IPS-15b (cell line): ENCODE results near the gene ZC3H18.

ENCODE experiments used
- H3K27me3 ChIP-seq: one replicate; pipeline ENCODE4 v1.6.1; 2013; ENCODE audit warnings: low read length; ENCODE audit not compliant: control insufficient read depth, insufficient read depth
- H3K36me3 ChIP-seq: one replicate; pipeline ENCODE4 v1.6.1; 2013; ENCODE audit warnings: low read length; ENCODE audit not compliant: control insufficient read depth, insufficient read depth
- H3K4me1 ChIP-seq: one replicate; pipeline ENCODE4 v1.6.1; 2013; ENCODE audit warnings: mild to moderate bottlenecking, low read length; ENCODE audit not compliant: control insufficient read depth, insufficient read depth
- H3K4me3 ChIP-seq: one replicate; pipeline ENCODE4 v1.5.1; 2013; ENCODE audit warnings: low read depth, low read length
- H3K9ac ChIP-seq: one replicate; pipeline ENCODE4 v1.6.1; 2013; ENCODE audit warnings: low read depth, mild to moderate bottlenecking, low read length
- H3K9me3 ChIP-seq: one replicate; pipeline ENCODE4 v1.6.1; 2013; ENCODE audit warnings: mild to moderate bottlenecking, low read length; ENCODE audit not compliant: control insufficient read depth, insufficient read depth

The ZC3H18 gene

GRCh38 chr16:88534638-88535190, 35.5 kb upstream of the ZC3H18 start:
- peaks cover 6% of the 10 kb centered on the region for H3K36me3 ChIP-seq
- no peak overlapping the region for H3K9ac ChIP-seq
- no peaks in the 10 kb centered on the region for H3K27me3 ChIP-seq
- peaks cover 2% of the 10 kb centered on the region for H3K4me1 ChIP-seq
- H3K9me3 ChIP-seq = no peaks in the 10 kb centered on the region
- H3K4me3 ChIP-seq = peak overlapping the region; percentile 48

- Histone ChIP-seq H3K36me3 (peaks cover 5% of the 10 kb centered on the region), H3K9ac (no peak overlapping the region), H3K27me3 (no peaks in the 10 kb centered on the region), H3K4me3 (peak overlapping the region; percentile 48), H3K4me1 (peaks cover 2% of the 10 kb centered on the region), H3K9me3 (no peaks in the 10 kb centered on the region)
These were observed 34.9 kb upstream of the ZC3H18 start for GRCh38 chr16:88535191-88535856.

GRCh38 chr16:88535857-88536222, 34.4 kb upstream of the ZC3H18 start:
- no peak overlapping the region for H3K4me3 ChIP-seq
- H3K36me3 ChIP-seq = peaks cover 5% of the 10 kb centered on the region
- H3K9me3 ChIP-seq = no peaks in the 10 kb centered on the region
- no peak overlapping the region for H3K9ac ChIP-seq
- H3K27me3 ChIP-seq = no peaks in the 10 kb centered on the region
- H3K4me1 ChIP-seq = peaks cover 2% of the 10 kb centered on the region

- H3K4me3 ChIP-seq = no peak overlapping the region
- H3K27me3 ChIP-seq = no peaks in the 10 kb centered on the region
- H3K36me3 ChIP-seq = peaks cover 5% of the 10 kb centered on the region
- H3K9me3 ChIP-seq = no peaks in the 10 kb centered on the region
- peaks cover 3% of the 10 kb centered on the region for H3K4me1 ChIP-seq
- H3K9ac ChIP-seq = no peak overlapping the region
These were observed 33.7 kb upstream of the ZC3H18 start for GRCh38 chr16:88536510-88536909.

GRCh38 chr16:88536971-88537751, 33.0 kb upstream of the ZC3H18 start:
- Histone ChIP-seq H3K9me3 (no peaks in the 10 kb centered on the region), H3K4me3 (no peak overlapping the region), H3K27me3 (no peaks in the 10 kb centered on the region), H3K9ac (no peak overlapping the region), H3K4me1 (peaks cover 3% of the 10 kb centered on the region), H3K36me3 (peaks cover 2% of the 10 kb centered on the region)

GRCh38 chr16:88537859-88538258, 32.3 kb upstream of the ZC3H18 start:
- H3K4me3 ChIP-seq = no peak overlapping the region
- H3K27me3 ChIP-seq = no peaks in the 10 kb centered on the region
- H3K36me3 ChIP-seq = peaks cover 2% of the 10 kb centered on the region
- peaks cover 3% of the 10 kb centered on the region for H3K4me1 ChIP-seq
- H3K9me3 ChIP-seq = peaks cover 1% of the 10 kb centered on the region
- no peak overlapping the region for H3K9ac ChIP-seq

- Histone ChIP-seq H3K9ac (no peak overlapping the region), H3K4me3 (no peak overlapping the region), H3K9me3 (peaks cover 5% of the 10 kb centered on the region), H3K4me1 (peaks cover 3% of the 10 kb centered on the region), H3K36me3 (peaks cover 2% of the 10 kb centered on the region), H3K27me3 (no peaks in the 10 kb centered on the region)
These were observed 31.7 kb upstream of the ZC3H18 start for GRCh38 chr16:88538366-88539060.

- Histone ChIP-seq H3K4me1 (peaks cover 3% of the 10 kb centered on the region), H3K9ac (no peak overlapping the region), H3K4me3 (no peak overlapping the region), H3K36me3 (peaks cover 2% of the 10 kb centered on the region), H3K9me3 (peaks cover 6% of the 10 kb centered on the region), H3K27me3 (no peaks in the 10 kb centered on the region)
These were observed 30.9 kb upstream of the ZC3H18 start for GRCh38 chr16:88539261-88539651.

GRCh38 chr16:88539652-88540345, 30.4 kb upstream of the ZC3H18 start:
- Histone ChIP-seq H3K4me1 (peaks cover 3% of the 10 kb centered on the region), H3K9ac (no peak overlapping the region), H3K27me3 (no peaks in the 10 kb centered on the region), H3K36me3 (peaks cover 2% of the 10 kb centered on the region), H3K4me3 (no peak overlapping the region), H3K9me3 (peaks cover 6% of the 10 kb centered on the region)

GRCh38 chr16:88540346-88540977, 29.7 kb upstream of the ZC3H18 start:
- Histone ChIP-seq H3K27me3 (peaks cover 2% of the 10 kb centered on the region), H3K4me1 (peaks cover 2% of the 10 kb centered on the region), H3K4me3 (no peak overlapping the region), H3K9me3 (peaks cover 6% of the 10 kb centered on the region), H3K9ac (no peak overlapping the region), H3K36me3 (peaks cover under 1% of the 10 kb centered on the region)
